GM21576 (cell line): ENCODE measurements around the gene FBXO28.
"Not testable (repeated sequence)": the region's sequence is repeated elsewhere in the genome, so short reads cannot be mapped to it uniquely, and the experiment has no call there.

Experiments used
- ATAC-seq: cut with Tn5 transposase; IDR thresholded peaks from one replicate; pipeline ENCODE4 v1.9.1; 2021; ENCODE audit warnings: mild to moderate bottlenecking, moderate library complexity; ENCODE audit not compliant: unreplicated experiment

Gene FBXO28

GRCh38 chr1:224113918-224114786 is at the start of gene FBXO28:
TSS of gene FBXO28 (plus strand) at chr1:224114111. CDS start at chr1:224114130, 19 bp downstream.
- peak; percentile 96 for ATAC-seq

- ATAC-seq, result no peak
Measured at GRCh38 chr1:224064150-224064549, 49.8 kb upstream of the FBXO28 start.

- ATAC-seq, result no peak
Measured at GRCh38 chr1:224065455-224065854, 48.5 kb upstream of the FBXO28 start.

GRCh38 chr1:224067207-224067606 is 46.7 kb upstream of the FBXO28 start:
- no peak for ATAC-seq

GRCh38 chr1:224067621-224068457 is 46.1 kb upstream of the FBXO28 start:
- no peak for ATAC-seq

GRCh38 chr1:224068458-224069072 is 45.3 kb upstream of the FBXO28 start:
- ATAC-seq, result no peak

GRCh38 chr1:224069138-224069537 is 44.8 kb upstream of the FBXO28 start:
- no peak for ATAC-seq

GRCh38 chr1:224070521-224070920 is 43.4 kb upstream of the FBXO28 start:
- ATAC-seq, result no peak

GRCh38 chr1:224076407-224076806 is 37.5 kb upstream of the FBXO28 start:
- ATAC-seq, result no peak

GRCh38 chr1:224079644-224080043 is 34.3 kb upstream of the FBXO28 start:
- ATAC-seq, result not testable (repeated sequence)

GRCh38 chr1:224080115-224080774 is 33.7 kb upstream of the FBXO28 start:
- no peak for ATAC-seq

GRCh38 chr1:224081604-224082003 is 32.3 kb upstream of the FBXO28 start:
- no peak for ATAC-seq

GRCh38 chr1:224082146-224082545 is 31.8 kb upstream of the FBXO28 start:
- no peak for ATAC-seq

GRCh38 chr1:224084867-224085266 is 29.0 kb upstream of the FBXO28 start:
- ATAC-seq, result no peak

GRCh38 chr1:224085421-224086108 is 28.3 kb upstream of the FBXO28 start:
- no peak for ATAC-seq

GRCh38 chr1:224087286-224087794 is 26.6 kb upstream of the FBXO28 start:
- ATAC-seq, result no peak

- ATAC-seq, result no peak
Measured at GRCh38 chr1:224089583-224089982, 24.3 kb upstream of the FBXO28 start.

GRCh38 chr1:224090116-224090515 is 23.8 kb upstream of the FBXO28 start:
- no peak for ATAC-seq

GRCh38 chr1:224092111-224092510 is 21.8 kb upstream of the FBXO28 start:
- ATAC-seq, result no peak

- no peak for ATAC-seq
Measured at GRCh38 chr1:224092601-224093000, 21.3 kb upstream of the FBXO28 start.
